ENCODE measurements around the gene YAF2. TPM values are rescaled to one million over a fixed set of nuclear protein-coding genes. Genes with fewer than 3 reads are reported as not detected.

The YAF2 gene
- total RNA-seq, 2 donors from 2014 or later: 18.4 to 24.4 TPM

DNA sequence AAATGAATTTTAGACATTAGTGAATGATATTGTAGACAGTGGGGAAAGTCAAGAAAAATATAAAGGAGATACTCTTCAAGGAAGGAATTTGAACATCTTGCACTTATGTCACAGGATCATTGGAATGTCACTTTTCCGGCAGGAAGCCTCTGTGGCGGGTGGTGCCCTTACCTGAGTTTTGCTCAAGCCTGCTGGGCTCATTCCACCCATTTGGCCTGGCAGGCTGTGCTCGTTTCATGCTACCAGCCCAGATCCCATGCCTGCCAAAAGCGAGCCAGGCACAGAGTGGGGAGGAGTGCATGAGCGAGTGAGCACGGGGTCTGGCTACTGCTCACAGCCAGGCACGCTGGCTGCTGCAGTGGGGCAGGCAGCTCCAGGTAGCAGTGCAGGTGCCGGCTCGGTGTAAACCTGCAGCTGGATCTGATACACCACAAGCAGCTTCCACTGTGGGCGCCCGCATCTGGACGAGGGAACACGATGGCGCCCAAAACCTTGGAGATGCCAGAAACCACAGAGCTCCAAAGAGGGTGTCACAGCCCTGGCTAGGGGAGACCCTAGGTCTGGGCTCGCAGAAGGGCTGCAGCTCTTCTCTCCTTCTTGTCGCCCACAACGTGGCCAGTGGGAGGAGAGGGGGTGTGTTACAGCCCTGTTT lies 28.7 kb upstream of the YAF2 start:
- no peak overlapping the region for H3K9ac ChIP-seq (ENCODE audit: low read depth in 2 of 2, low read length in 2 of 2)

GRCh38 chr12:42262271-42262670 lies 24.2 kb upstream of the YAF2 start:
- intact Hi-C loops (cut with DNase I): no loop called here
- no peak overlapping the region for H3K27ac ChIP-seq

More for the DNA sequence above, 28.7 kb upstream of the YAF2 start:
- no peaks in the 10 kb centered on the region for H3K27me3 ChIP-seq
- DNase-seq: no peak
- no peak overlapping the region for H3K4me3 ChIP-seq
- TF ChIP-seq, protein P1, sequence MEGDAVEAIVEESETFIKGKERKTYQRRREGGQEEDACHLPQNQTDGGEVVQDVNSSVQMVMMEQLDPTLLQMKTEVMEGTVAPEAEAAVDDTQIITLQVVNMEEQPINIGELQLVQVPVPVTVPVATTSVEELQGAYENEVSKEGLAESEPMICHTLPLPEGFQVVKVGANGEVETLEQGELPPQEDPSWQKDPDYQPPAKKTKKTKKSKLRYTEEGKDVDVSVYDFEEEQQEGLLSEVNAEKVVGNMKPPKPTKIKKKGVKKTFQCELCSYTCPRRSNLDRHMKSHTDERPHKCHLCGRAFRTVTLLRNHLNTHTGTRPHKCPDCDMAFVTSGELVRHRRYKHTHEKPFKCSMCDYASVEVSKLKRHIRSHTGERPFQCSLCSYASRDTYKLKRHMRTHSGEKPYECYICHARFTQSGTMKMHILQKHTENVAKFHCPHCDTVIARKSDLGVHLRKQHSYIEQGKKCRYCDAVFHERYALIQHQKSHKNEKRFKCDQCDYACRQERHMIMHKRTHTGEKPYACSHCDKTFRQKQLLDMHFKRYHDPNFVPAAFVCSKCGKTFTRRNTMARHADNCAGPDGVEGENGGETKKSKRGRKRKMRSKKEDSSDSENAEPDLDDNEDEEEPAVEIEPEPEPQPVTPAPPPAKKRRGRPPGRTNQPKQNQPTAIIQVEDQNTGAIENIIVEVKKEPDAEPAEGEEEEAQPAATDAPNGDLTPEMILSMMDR (IDR thresholded peaks at IDR 0.05): no peak
- no peaks in the 10 kb centered on the region for H3K4me1 ChIP-seq
- no peaks in the 10 kb centered on the region for H3K36me3 ChIP-seq
- intact Hi-C loops (cut with DNase I): no loop called here
- no peak overlapping the region for H3K27ac ChIP-seq
- H3K9me3 ChIP-seq: no peaks in the 10 kb centered on the region

DNA sequence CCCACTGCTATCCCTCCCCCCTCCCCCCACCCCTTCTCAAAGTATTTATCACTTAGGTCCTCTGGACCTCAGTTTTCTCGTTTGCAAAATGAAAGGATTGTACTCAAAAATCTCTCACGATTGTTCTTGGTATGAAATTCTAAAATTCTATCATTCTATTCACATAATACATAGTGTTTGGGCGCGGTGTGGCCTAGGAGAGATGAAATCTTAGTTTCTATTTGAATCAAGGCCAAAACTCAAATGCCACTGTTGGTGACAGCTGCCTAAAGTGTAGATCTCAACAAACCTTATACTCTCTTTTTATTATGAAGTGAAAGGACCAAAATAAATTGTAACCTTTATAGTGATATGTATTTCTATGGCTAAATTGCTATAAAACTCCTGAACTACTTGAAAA lies 23.7 kb upstream of the YAF2 start:
- H3K4me1 ChIP-seq: no peaks in the 10 kb centered on the region
- no peaks in the 10 kb centered on the region for H3K9me3 ChIP-seq
- H3K36me3 ChIP-seq: no peaks in the 10 kb centered on the region
- no peaks in the 10 kb centered on the region for H3K27me3 ChIP-seq
- H3K27ac ChIP-seq: no peak overlapping the region
- intact Hi-C loops (cut with DNase I): no loop called here
- H3K9ac ChIP-seq (ENCODE audit: low read depth in 2 of 2, low read length in 2 of 2): no peak overlapping the region
- H3K4me3 ChIP-seq: no peak overlapping the region
- DNase-seq: no peak
- TF ChIP-seq, protein P1 (IDR thresholded peaks at IDR 0.05): no peak

More at GRCh38 chr12:42262271-42262670, 24.2 kb upstream of the YAF2 start:
- Histone ChIP-seq H3K9ac (ENCODE audit: low read depth in 2 of 2, low read length in 2 of 2) (no peak overlapping the region), H3K9me3 (no peaks in the 10 kb centered on the region), H3K36me3 (no peaks in the 10 kb centered on the region), H3K4me1 (no peaks in the 10 kb centered on the region), H3K27me3 (no peaks in the 10 kb centered on the region), H3K4me3 (no peak overlapping the region)
- DNase-seq: no peak
- TF ChIP-seq, protein P1 (IDR thresholded peaks at IDR 0.05): no peak

GRCh38 chr12:42260518-42260917 lies 22.5 kb upstream of the YAF2 start:
- Histone ChIP-seq H3K36me3 (no peaks in the 10 kb centered on the region), H3K9ac (ENCODE audit: low read depth in 2 of 2, low read length in 2 of 2) (no peak overlapping the region), H3K27me3 (no peaks in the 10 kb centered on the region), H3K27ac (no peak overlapping the region), H3K4me1 (no peaks in the 10 kb centered on the region), H3K9me3 (no peaks in the 10 kb centered on the region), H3K4me3 (no peak overlapping the region)
- intact Hi-C loops (cut with DNase I): no loop called here
- TF ChIP-seq, protein P1 (IDR thresholded peaks at IDR 0.05): no peak
- DNase-seq: no peak

GRCh38 chr12:42259699-42260098 lies 21.7 kb upstream of the YAF2 start:
- TF ChIP-seq, protein P1 (IDR thresholded peaks at IDR 0.05): no peak
- intact Hi-C loops (cut with DNase I): no loop called here
- Histone ChIP-seq H3K9me3 (no peaks in the 10 kb centered on the region), H3K27me3 (no peaks in the 10 kb centered on the region), H3K27ac (no peak overlapping the region), H3K4me3 (no peak overlapping the region), H3K4me1 (no peaks in the 10 kb centered on the region), H3K9ac (ENCODE audit: low read depth in 2 of 2, low read length in 2 of 2) (no peak overlapping the region), H3K36me3 (no peaks in the 10 kb centered on the region)
- DNase-seq: no peak
